Naive B cell (primary cell): ENCODE data around the gene GOLGA8O. TPM values are rescaled to one million over a fixed set of nuclear protein-coding genes. Genes with fewer than 3 reads are reported as not detected.
A peak's percentile ranks its signal among the peaks of the same experiment; 100 is the strongest.
"Not testable (repeated sequence)": the region's sequence is repeated elsewhere in the genome, so short reads cannot be mapped to it uniquely, and the experiment has no call there.

Source experiments
- ATAC-seq, 2 donors: fragments of 150-1000 bp; cut with Tn5 transposase; 2 replicates each; pipeline ENCODE4 v1.10.0; 2021; ENCODE audit warnings: low read depth in 2 of 2, mild to moderate bottlenecking in 2 of 2, moderate library complexity in 2 of 2
- DNase-seq: peaks from one replicate; pipeline ENCODE4 v3.0.0; 2022
- H3K27ac Mint-ChIP-seq, 6 donors: one replicate each; pipeline ENCODE4 v1.8.0; 2020 to 2022; ENCODE audit warnings: mild to moderate bottlenecking in 6 of 6, mixed read lengths in 6 of 6, moderate library complexity in 5 of 6, inconsistent platforms in 2 of 6
- H3K27me3 Mint-ChIP-seq, 3 donors: one replicate each; pipeline ENCODE4 v1.8.0; 2021 to 2022; ENCODE audit warnings: mixed read lengths in 3 of 3, mild to moderate bottlenecking in 1 of 3
- H3K36me3 Mint-ChIP-seq, 2 donors: one replicate each; pipeline ENCODE4 v1.8.0; 2020 to 2022; ENCODE audit warnings: mixed read lengths in 2 of 2, inconsistent platforms in 1 of 2, mild to moderate bottlenecking in 1 of 2
- H3K4me1 Mint-ChIP-seq, 3 donors: one replicate each; pipeline ENCODE4 v1.8.0; 2020 to 2022; ENCODE audit warnings: mixed read lengths in 3 of 3, inconsistent platforms in 1 of 3, mild to moderate bottlenecking in 1 of 3, moderate library complexity in 1 of 3
- H3K4me3 Mint-ChIP-seq, 8 donors: one replicate each; pipeline ENCODE4 v1.8.0; 2020 to 2022; ENCODE audit warnings: mild to moderate bottlenecking in 8 of 8, mixed read lengths in 8 of 8, moderate library complexity in 8 of 8, inconsistent platforms in 2 of 8
- H3K9me3 Mint-ChIP-seq, 7 donors: one replicate each; pipeline ENCODE4 v1.8.0; 2020 to 2022; ENCODE audit warnings: mixed read lengths in 7 of 7, mild to moderate bottlenecking in 5 of 7, inconsistent platforms in 2 of 7, moderate library complexity in 1 of 7
- polyA plus RNA-seq, 6 donors: library from polyadenylated mRNA; unstranded; fragments of 300-500 nt; fragmentation: Illumina TruSeq; gene quantifications; one replicate each; pipeline ENCODE4 v1.2.3, GENCODE V29; 2021; ENCODE audit warnings: low read depth in 6 of 6

The GOLGA8O gene
- polyA plus RNA-seq, result not detected

DNA sequence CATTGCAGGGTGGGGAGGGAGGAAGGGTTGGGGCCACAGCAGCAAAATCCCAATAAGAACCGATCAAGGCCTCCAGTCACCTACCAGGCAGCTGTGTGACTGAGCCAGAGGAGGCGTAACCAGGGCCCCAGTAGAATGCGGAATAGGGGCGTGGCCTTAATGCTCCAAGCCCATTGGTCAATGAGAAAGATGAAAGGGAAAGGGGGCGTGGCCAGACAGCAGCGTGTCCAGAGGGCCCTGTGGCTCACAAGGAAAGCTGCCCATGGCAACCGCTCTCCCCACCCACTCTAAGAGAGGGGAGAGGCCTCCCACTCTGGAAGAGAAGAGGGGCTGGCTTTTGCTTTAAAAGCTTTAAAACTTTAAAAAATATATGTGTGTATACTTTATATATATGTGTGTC, at the start of gene GOLGA8O:
Gene GOLGA8O, minus strand, starts transcription at position 101 of the 400 bp plus-strand sequence. Its CDS starts 98 bp downstream, at position 3.
- not testable (repeated sequence) for H3K9me3 Mint-ChIP-seq, H3K27ac Mint-ChIP-seq, H3K4me3 Mint-ChIP-seq, H3K27me3 Mint-ChIP-seq, H3K36me3 Mint-ChIP-seq, ATAC-seq, H3K4me1 Mint-ChIP-seq, DNase-seq

- H3K27ac Mint-ChIP-seq, H3K36me3 Mint-ChIP-seq, H3K9me3 Mint-ChIP-seq, DNase-seq, H3K4me3 Mint-ChIP-seq, H3K4me1 Mint-ChIP-seq, ATAC-seq, H3K27me3 Mint-ChIP-seq: not testable (repeated sequence)
These were observed 48.8 kb upstream of the GOLGA8O start for GRCh38 chr15:32504152-32504811.

DNA sequence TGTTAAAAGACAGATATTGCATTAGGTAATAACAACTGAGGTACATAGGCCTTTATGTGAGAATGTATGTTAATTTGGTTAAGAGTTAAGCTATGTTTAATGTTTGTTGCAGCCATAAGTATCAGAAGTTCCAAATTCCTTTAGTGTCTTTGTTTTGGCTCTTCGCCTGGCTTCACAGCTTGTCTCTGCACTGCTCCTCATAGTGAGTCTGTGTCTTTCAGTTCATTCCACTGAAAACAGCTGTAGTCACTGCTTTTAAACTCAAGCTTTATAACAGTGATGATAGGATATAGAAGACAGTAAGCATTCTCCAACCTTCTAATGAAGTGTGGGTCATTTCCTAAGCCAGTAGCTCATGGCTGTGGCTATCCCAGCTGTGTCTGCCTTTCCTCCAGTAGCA, 47.5 kb upstream of the GOLGA8O start:
- not testable (repeated sequence) for H3K36me3 Mint-ChIP-seq, H3K4me3 Mint-ChIP-seq, H3K9me3 Mint-ChIP-seq, H3K27me3 Mint-ChIP-seq, DNase-seq, H3K27ac Mint-ChIP-seq, H3K4me1 Mint-ChIP-seq, ATAC-seq

DNA sequence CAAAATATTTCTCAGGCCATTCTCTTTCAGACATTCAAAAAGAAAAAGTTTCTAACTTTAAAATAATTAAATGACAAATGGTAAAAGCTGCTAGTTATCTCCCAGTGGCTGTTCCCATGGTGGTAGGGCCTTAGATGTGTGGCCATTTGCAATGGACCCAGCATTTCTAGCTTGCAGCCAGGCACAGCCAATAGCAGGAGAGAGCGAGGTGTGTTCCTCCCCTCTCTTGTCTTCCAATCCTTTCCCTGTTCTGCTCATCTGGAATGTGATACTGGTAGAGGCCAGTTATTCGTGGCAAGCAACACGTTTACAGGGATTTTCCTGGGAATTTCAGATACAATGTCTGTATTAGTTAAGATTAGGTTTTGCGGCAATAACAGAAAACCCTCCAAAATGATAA, 37.3 kb upstream of the GOLGA8O start:
- not testable (repeated sequence) for H3K27me3 Mint-ChIP-seq, H3K36me3 Mint-ChIP-seq, H3K4me1 Mint-ChIP-seq, ATAC-seq, H3K9me3 Mint-ChIP-seq, H3K27ac Mint-ChIP-seq, H3K4me3 Mint-ChIP-seq, DNase-seq

GRCh38 chr15:32486474-32486873, 31.0 kb upstream of the GOLGA8O start:
- H3K4me3 Mint-ChIP-seq, H3K36me3 Mint-ChIP-seq, H3K9me3 Mint-ChIP-seq, ATAC-seq, H3K27me3 Mint-ChIP-seq, H3K27ac Mint-ChIP-seq, H3K4me1 Mint-ChIP-seq, DNase-seq: not testable (repeated sequence)

GRCh38 chr15:32483377-32483776, 27.9 kb upstream of the GOLGA8O start:
- H3K36me3 Mint-ChIP-seq, DNase-seq, ATAC-seq, H3K27me3 Mint-ChIP-seq, H3K4me1 Mint-ChIP-seq, H3K4me3 Mint-ChIP-seq, H3K27ac Mint-ChIP-seq, H3K9me3 Mint-ChIP-seq: not testable (repeated sequence)

DNA sequence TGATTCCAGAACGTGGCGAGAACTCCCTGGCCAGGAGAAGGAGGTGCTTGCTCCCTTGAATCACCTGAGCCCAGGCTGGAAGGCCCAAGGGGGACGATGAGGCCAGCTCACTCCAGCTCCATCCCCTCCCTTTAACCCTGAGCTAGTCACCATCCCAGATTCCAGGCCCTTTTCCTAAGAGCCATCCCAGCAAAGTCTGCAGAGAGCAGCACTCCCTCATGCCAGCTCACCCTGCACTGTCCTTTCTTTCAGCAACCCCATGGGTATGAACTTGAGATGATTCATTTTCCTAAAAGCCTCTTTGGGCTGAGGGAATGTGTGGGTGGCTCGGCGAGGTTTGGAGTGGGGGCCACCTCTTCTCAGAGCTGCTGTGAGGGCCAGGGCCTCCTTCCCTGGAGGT, 26.2 kb upstream of the GOLGA8O start:
- not testable (repeated sequence) for H3K27me3 Mint-ChIP-seq, H3K4me1 Mint-ChIP-seq, H3K4me3 Mint-ChIP-seq, DNase-seq, H3K36me3 Mint-ChIP-seq, ATAC-seq, H3K27ac Mint-ChIP-seq, H3K9me3 Mint-ChIP-seq

DNA sequence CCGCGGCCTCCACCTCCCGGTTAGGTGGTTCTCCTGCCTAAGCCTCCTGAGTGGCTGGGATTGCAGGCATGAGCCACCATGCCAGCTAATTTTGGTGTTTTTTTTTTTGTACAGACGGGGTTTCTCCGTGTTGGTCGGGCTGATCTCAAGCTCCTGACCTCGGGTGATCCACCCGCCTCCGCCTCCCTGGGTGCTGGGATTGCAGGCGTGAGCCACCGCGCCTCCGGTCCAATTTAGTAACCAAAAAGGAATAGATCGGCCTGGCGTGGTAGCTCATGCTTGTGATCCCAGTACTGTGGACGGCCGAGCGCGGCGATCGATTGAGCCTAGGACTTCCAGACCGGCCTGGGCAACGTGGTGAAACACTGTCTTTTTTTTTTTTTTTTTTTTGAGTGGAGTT, 12.6 kb upstream of the GOLGA8O start:
- DNase-seq, H3K4me1 Mint-ChIP-seq, H3K27me3 Mint-ChIP-seq, ATAC-seq, H3K9me3 Mint-ChIP-seq, H3K4me3 Mint-ChIP-seq, H3K27ac Mint-ChIP-seq, H3K36me3 Mint-ChIP-seq: not testable (repeated sequence)

DNA sequence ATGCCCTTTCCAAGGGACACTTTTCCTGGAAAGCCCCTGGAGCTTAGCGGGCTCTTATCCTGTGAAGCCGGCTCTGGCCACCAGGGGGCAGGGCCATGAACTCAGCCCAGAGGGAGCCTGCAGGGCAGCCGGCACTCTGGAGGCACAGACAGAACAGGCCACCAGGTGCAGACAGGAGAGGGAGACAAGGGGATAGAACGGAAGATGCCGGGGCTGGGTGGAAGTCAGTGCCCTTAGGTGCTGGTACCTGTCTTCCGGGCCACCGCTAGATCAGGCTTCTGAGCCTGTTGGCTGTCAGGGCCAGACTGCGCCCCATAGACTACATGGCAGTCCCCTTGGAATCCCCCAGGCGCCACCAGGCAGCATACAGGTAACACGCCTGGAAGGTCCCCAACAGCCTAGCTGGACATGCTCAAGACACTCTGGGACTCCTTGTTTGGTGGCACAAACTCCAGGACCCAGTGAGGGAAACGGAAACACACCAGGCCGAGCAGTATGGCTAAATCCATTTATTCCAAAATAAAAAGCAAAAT, 14.9 kb downstream of the GOLGA8O start:
- H3K4me1 Mint-ChIP-seq, H3K9me3 Mint-ChIP-seq, H3K27me3 Mint-ChIP-seq, H3K4me3 Mint-ChIP-seq, H3K27ac Mint-ChIP-seq, H3K36me3 Mint-ChIP-seq: not testable (repeated sequence)
- ATAC-seq (peak; percentile 52 to 62), DNase-seq (peak; percentile 0)

DNA sequence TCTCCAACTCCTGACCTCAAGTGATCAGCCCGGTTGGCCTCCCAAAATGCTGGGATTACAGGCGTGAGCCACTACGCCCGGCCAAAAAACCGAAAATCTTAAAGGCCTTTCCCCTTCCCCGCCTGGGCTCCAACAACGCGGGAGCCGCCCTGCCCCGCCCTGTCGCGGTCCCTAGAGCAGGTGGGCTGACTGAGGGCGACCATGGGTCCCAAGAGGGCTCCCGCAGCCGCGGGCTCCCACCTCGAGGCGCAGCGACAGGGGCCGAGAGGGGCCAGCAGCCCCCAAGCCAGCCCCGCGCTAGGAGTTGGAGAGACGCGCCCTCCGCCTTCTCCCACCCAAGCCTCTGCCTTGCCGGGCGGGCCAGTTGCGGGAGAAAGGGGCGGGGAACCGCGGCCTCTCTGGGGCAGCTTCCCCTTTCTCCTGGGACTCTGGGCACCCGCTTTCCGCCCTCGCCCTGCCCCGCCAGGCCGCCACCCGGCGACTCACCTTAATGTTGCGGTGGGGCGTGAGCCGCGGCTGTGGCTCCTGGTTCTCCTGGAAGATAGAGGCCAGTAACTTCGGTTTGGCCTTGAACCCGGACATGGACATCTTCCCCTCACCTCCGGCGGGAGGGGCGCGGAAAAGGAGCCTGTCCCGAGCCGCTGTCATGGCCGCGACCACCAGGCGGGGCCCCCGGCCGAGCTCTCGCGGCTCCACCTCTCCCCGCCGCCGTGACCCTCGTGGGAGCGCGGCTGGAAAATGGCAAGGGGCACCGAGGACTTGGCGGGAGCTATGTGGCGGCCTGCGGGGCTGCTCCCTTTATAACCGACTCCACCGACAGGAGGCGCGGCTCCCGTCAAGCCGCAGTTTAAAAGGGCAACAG, 21.1 kb downstream of the GOLGA8O start:
- H3K27ac Mint-ChIP-seq, result not testable (repeated sequence)

DNA sequence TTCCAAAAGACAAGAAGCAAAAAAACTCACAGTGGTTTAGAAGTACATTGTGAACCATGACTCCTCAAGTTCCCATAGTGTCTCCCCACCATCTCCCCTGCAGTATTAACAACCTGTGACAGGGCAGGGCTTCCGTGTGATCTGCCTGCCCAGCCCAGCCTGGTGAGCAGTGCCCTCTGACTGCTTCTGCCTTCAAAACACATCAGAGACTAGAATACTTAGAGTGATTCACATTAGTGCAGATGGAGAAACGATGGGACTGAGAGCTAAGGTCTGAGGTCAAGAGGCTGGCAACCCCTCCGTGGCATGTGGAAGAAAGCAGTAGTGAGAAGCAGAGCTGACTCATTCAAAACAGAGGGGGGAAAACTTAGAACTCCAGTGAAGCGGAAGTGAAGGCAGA, 27.8 kb downstream of the GOLGA8O start:
- not testable (repeated sequence) for H3K27me3 Mint-ChIP-seq, H3K9me3 Mint-ChIP-seq, DNase-seq, ATAC-seq, H3K4me3 Mint-ChIP-seq, H3K4me1 Mint-ChIP-seq, H3K36me3 Mint-ChIP-seq, H3K27ac Mint-ChIP-seq

More for the DNA sequence above, 21.1 kb downstream of the GOLGA8O start:
- ATAC-seq, result peak; percentile 80 to 82
- H3K27me3 Mint-ChIP-seq, H3K4me3 Mint-ChIP-seq, DNase-seq, H3K9me3 Mint-ChIP-seq, H3K36me3 Mint-ChIP-seq, H3K4me1 Mint-ChIP-seq: not testable (repeated sequence)

DNA sequence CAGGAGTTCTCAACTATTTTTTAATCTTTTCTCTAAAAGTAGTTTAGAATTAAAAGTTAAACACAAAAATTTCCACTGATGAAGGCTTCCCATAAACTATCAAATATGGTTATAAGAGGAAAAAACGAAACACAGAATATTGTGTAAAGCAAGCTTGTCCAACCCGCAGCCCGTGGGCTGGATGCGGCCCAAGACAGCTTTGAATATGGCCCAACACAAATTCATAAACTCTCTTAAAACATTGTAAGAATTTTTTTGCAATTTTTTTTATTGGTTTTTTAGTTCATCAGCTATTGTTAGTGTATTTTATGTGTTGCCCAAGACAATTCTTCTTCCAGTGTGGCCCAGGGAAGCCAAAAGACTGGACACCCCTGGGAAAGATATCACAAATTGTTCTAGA, 28.9 kb downstream of the GOLGA8O start:
- H3K4me3 Mint-ChIP-seq, H3K36me3 Mint-ChIP-seq, ATAC-seq, H3K9me3 Mint-ChIP-seq, H3K4me1 Mint-ChIP-seq, H3K27me3 Mint-ChIP-seq, DNase-seq, H3K27ac Mint-ChIP-seq: not testable (repeated sequence)

GRCh38 chr15:32407903-32408302, 47.5 kb downstream of the GOLGA8O start:
- not testable (repeated sequence) for H3K9me3 Mint-ChIP-seq, H3K36me3 Mint-ChIP-seq, H3K27ac Mint-ChIP-seq, H3K4me1 Mint-ChIP-seq, H3K27me3 Mint-ChIP-seq, H3K4me3 Mint-ChIP-seq, ATAC-seq
- peak; percentile 4 for DNase-seq

GRCh38 chr15:32403192-32403591, 52.2 kb downstream of the GOLGA8O start, which contains the start of gene GOLGA8K:
TSS of gene GOLGA8K (minus strand) at chr15:32403292. CDS start at chr15:32403194, 98 bp downstream.
- H3K27me3 Mint-ChIP-seq, H3K4me3 Mint-ChIP-seq, DNase-seq, ATAC-seq, H3K4me1 Mint-ChIP-seq, H3K36me3 Mint-ChIP-seq, H3K9me3 Mint-ChIP-seq, H3K27ac Mint-ChIP-seq: not testable (repeated sequence)
